K562 (cell line): Measurements from ENCODE around the gene HSD17B1. TPM values are rescaled to one million over a fixed set of nuclear protein-coding genes. Genes with fewer than 3 reads are reported as not detected.
A peak's percentile ranks its signal among the peaks of the same experiment; 100 is the strongest.

Experiments
- ARID2 ChIP-seq: fragments of 450-650 bp; IDR thresholded peaks from 2 replicates; pipeline ENCODE4 v1.6.1; 2017; ENCODE audit warnings: antibody characterized with exemption, mild to moderate bottlenecking
- ARNT ChIP-seq, 2 experiments: fragments of 450-650 bp; IDR thresholded peaks; 2 replicates each; pipeline ENCODE4 v1.6.1; 2016; ENCODE audit warnings: mild to moderate bottlenecking in 1 of 2
- CTCF ChIP-seq, 3 experiments: IDR thresholded peaks in 2 of 3; conservative IDR thresholded peaks in 1 of 3; 2 replicates each; pipeline ENCODE4 v1.5.1; 2011 to 2012; ENCODE audit warnings: low read length in 3 of 3, mild to moderate bottlenecking in 3 of 3, control low read depth in 2 of 3, improper control_type of control experiment in 1 of 3, inconsistent platforms in 1 of 3, low read depth in 1 of 3, mixed read lengths in 1 of 3, moderate library complexity in 1 of 3; ENCODE audit not compliant: insufficient read depth in 2 of 3
- DEAF1 ChIP-seq: fragments of 450-650 bp; formaldehyde crosslinking; IDR thresholded peaks from 2 replicates; pipeline ENCODE4 v1.4.0; 2020; ENCODE audit warnings: mild to moderate bottlenecking, moderate library complexity
- FOXA3 ChIP-seq, 2 experiments: fragments of 450-650 bp in 1 of 2; sonication (generic) in 1 of 2; formaldehyde crosslinking; IDR thresholded peaks in 1 of 2; conservative IDR thresholded peaks in 1 of 2; 2 replicates each; pipeline versions ENCODE4 v1.4.0 to v1.8.0; 2020 to 2022; ENCODE audit warnings: mild to moderate bottlenecking in 2 of 2, missing genetic modification reagents in 1 of 2
- FOXO4 ChIP-seq: fragments of 450-650 bp; formaldehyde crosslinking; IDR thresholded peaks from 2 replicates; pipeline ENCODE4 v1.4.0; 2020; ENCODE audit warnings: mild to moderate bottlenecking, moderate library complexity
- MNT ChIP-seq, 2 experiments: fragments of 450-650 bp; conservative IDR thresholded peaks; 2 replicates each; pipeline ENCODE4 v1.6.1; 2017; ENCODE audit warnings: mild to moderate bottlenecking in 2 of 2, moderate library complexity in 2 of 2
- MYBL2 ChIP-seq, 2 experiments: fragments of 450-650 bp in 1 of 2; sonication (generic) in 1 of 2; formaldehyde crosslinking in 1 of 2; IDR thresholded peaks; 2 replicates each; pipeline versions ENCODE4 v1.6.1 to v1.8.1; 2017 to 2022; ENCODE audit warnings: borderline replicate concordance in 1 of 2, inconsistent platforms in 1 of 2, low read depth in 1 of 2, mild to moderate bottlenecking in 1 of 2, missing genetic modification reagents in 1 of 2, moderate library complexity in 1 of 2
- NFYB ChIP-seq: IDR thresholded peaks from 2 replicates; pipeline ENCODE4 v1.6.1; 2011; ENCODE audit warnings: mild to moderate bottlenecking, moderate library complexity; ENCODE audit not compliant: insufficient read length; ENCODE audit errors: extremely low read depth
- NR0B1 ChIP-seq: fragments of 450-650 bp; IDR thresholded peaks from one replicate; pipeline ENCODE4 v1.6.1; 2018; ENCODE audit warnings: mild to moderate bottlenecking, moderate library complexity; ENCODE audit not compliant: partially characterized antibody
- RFX1 ChIP-seq: fragments of 450-650 bp; IDR thresholded peaks from 2 replicates; pipeline ENCODE4 v1.6.1; 2016; ENCODE audit warnings: mild to moderate bottlenecking, moderate library complexity
- RNF2 ChIP-seq: sonication (generic); IDR thresholded peaks from 2 replicates; pipeline ENCODE4 v1.6.1; 2016
- TBL1XR1 ChIP-seq, 2 experiments: IDR thresholded peaks; 2 replicates each; pipeline ENCODE4 v1.6.1; 2012; ENCODE audit warnings: improper control_type of control experiment in 2 of 2, low read length in 2 of 2, mild to moderate bottlenecking in 1 of 2
- XRCC3 ChIP-seq: fragments of 450-650 bp; IDR thresholded peaks from 2 replicates; pipeline ENCODE4 v1.6.1; 2017; ENCODE audit warnings: mild to moderate bottlenecking, moderate library complexity
- ZBTB9 ChIP-seq: fragments of 450-650 bp; formaldehyde crosslinking; IDR thresholded peaks from 2 replicates; pipeline ENCODE4 v1.4.0; 2020; ENCODE audit warnings: mild to moderate bottlenecking, moderate library complexity
- polyA plus RNA-seq, 8 experiments: library from polyadenylated mRNA; depleted of rRNA in 4 of 8; stranded (reverse) in 5 of 8; unstranded in 3 of 8; fragments of >200 nt; fragmentation: Nextera tagmentation in 2 of 8; fragmentation: Illumina TruSeq in 1 of 8; extraction: Ambion mirVana in 2 of 8; extraction: Trizol in 1 of 8; gene quantifications; 2 replicates each; pipeline versions ENCODE4 v1.2.1 to v1.2.3, GENCODE V29; 2011 to 2014; ENCODE audit warnings: inconsistent platforms in 1 of 8, missing spikeins in 1 of 8
- total RNA-seq, 7 experiments: library from RNA; depleted of rRNA in 6 of 7; stranded (reverse); fragments of >200 nt in 6 of 7; fragmentation: Illumina TruSeq in 2 of 7; extraction: Trizol in 2 of 7; gene quantifications; 2 replicates each; pipeline versions ENCODE4 v1.2.1 to v1.2.3, GENCODE V29; 2011 to 2021; ENCODE audit warnings: low replicate concordance in 1 of 7

HSD17B1 gene
- total and polyA plus RNA-seq, 9 of the 15 experiments (the other 6 are each of a cell fraction or from before 2014, with no cell fraction given) = 0.55 to 21.1 (median 3.6) TPM

- TF ChIP-seq NR0B1 = no peak
- no peak for TF ChIP-seq XRCC3
- TF ChIP-seq DEAF1 (CRISPR knock-in tag) = no peak
- peak in 1 of 2 experiments; percentile 51; a peak in 2 of 4 replicates for TF ChIP-seq TBL1XR1 (IDR thresholded peaks at IDR 0.05; ENCODE audit: low read length in 2 of 2)
- TF ChIP-seq MYBL2 (IDR thresholded peaks at IDR 0.05; ENCODE audit: low read depth) = no peak
- TF ChIP-seq MYBL2 (CRISPR knock-in tag; IDR thresholded peaks at IDR 0.05; ENCODE audit: borderline replicate concordance) = no peak
- no peak for TF ChIP-seq RFX1
- no peak for TF ChIP-seq ZBTB9
- no peak for TF ChIP-seq NFYB
- TF ChIP-seq ARNT (IDR thresholded peaks at IDR 0.05) = no peak
- peak; percentile 27; the same call in 1 of the 2 replicates for TF ChIP-seq RNF2
- peak; percentile 39 to 78; a peak in 3 of 4 replicates for TF ChIP-seq MNT (conservative IDR thresholded peaks at IDR 0.05)
- no peak for TF ChIP-seq FOXA3 (CRISPR knock-in tag; conservative IDR thresholded peaks at IDR 0.05 in 1 of 2, IDR thresholded peaks at IDR 0.05 in 1 of 2)
- peak in 1 of 3 experiments; percentile 29; a peak in 2 of 6 replicates for TF ChIP-seq CTCF (IDR thresholded peaks at IDR 0.05 in 2 of 3, conservative IDR thresholded peaks at IDR 0.05 in 1 of 3; ENCODE audit: insufficient read depth in 2 of 3, low read depth in 1 of 3, low read length in 3 of 3)
- no peak for TF ChIP-seq ARID2
- no peak for TF ChIP-seq FOXO4 (CRISPR knock-in tag)
Observed at GRCh38 chr17:42561897-42562387, 9.2 kb downstream of the HSD17B1 start, which contains the start of gene COASY (continued).
